HG03196 (cell line): ENCODE results near the gene DCUN1D1.

Experiments used
- ATAC-seq: cut with Tn5 transposase; IDR thresholded peaks from one replicate; pipeline ENCODE4 v1.9.1; 2021; ENCODE audit not compliant: unreplicated experiment

Gene DCUN1D1

GRCh38 chr3:182902236-182902635 lies 78.1 kb downstream of the DCUN1D1 start:
- ATAC-seq: no peak

GRCh38 chr3:182896553-182896952 lies 83.8 kb downstream of the DCUN1D1 start:
- no peak for ATAC-seq

- no peak for ATAC-seq
Observed at GRCh38 chr3:182895513-182896112, 84.7 kb downstream of the DCUN1D1 start.

- ATAC-seq: no peak
Observed at GRCh38 chr3:182892226-182892625, 88.1 kb downstream of the DCUN1D1 start.

GRCh38 chr3:182891364-182891763 lies 89.0 kb downstream of the DCUN1D1 start:
- ATAC-seq: no peak

- no peak for ATAC-seq
Observed at GRCh38 chr3:182889948-182890629, 90.2 kb downstream of the DCUN1D1 start.
